GM19328 (cell line): ENCODE results near the gene FAM120AOS.

Source experiments
- ATAC-seq: cut with Tn5 transposase; IDR thresholded peaks from one replicate; pipeline ENCODE4 v1.9.1; 2021; ENCODE audit warnings: mild to moderate bottlenecking, moderate library complexity; ENCODE audit not compliant: unreplicated experiment

Gene FAM120AOS

DNA sequence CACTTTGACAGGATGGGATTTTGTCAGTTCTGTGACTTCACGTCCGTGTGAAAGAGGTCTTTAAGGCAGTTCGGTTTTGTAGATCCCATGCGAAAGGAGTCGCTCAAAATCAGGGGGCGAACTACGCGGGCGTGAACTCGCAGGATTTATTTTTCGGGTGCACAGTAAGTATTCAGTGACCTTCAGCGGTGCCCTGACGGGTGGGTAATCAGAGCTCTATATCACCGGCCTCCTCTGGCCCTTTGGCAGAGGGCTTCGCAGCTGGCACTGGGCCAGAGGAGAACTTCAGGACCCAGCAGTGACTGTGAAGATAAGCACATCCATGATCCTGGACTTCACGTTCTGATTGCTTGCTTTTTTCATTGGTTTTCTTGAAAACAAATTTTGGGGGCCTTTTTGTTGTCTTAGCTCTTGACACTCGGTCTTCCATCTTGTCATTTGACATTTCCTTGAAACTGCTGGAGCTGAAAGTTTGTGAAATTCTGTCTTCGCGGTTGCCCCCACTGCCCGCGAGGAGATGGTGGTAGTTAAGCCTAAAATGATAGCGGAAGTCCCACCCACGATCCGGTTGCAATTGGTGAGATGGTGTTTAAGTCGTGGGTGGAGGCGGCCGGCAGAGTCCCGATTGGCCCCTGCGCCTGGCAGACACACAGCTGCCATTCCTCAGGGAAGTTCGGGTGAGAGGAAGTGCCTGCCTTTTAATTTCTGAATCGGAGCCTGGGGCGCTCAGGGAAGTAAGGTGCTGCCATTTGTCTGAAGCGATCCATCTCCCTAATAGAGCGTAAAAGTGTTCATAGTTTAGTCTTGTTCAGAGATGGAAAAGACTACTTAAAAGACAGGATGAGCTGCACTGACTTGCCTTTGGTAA, at the start of gene FAM120AOS:
FAM120AOS (minus strand) TSS at position 535 of the 868 bp plus-strand sequence. CDS start 872 bp downstream, outside the sequence.
- peak; percentile 44 for ATAC-seq

DNA sequence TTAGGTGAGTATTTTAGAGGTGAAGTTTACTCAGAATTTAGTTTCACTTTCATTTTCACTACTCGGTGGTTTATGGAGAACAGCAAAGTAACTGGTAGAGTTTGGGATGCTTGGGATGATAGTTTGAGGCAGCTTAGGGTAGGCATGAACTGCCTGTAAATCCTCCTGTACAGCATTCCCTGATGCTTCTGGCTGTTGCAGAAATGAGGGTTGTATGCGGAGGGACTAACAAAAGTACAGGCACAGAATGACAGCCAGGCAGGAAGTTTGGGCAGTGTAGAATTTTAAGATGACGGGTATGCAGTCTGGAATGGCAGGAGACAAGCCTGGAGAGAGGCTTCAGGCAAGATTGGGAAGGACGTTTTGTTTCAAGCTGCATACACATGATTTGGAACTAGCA, 48.0 kb upstream of the FAM120AOS start:
- no peak for ATAC-seq

GRCh38 chr9:93500571-93501298, 47.4 kb upstream of the FAM120AOS start:
- ATAC-seq, result no peak

DNA sequence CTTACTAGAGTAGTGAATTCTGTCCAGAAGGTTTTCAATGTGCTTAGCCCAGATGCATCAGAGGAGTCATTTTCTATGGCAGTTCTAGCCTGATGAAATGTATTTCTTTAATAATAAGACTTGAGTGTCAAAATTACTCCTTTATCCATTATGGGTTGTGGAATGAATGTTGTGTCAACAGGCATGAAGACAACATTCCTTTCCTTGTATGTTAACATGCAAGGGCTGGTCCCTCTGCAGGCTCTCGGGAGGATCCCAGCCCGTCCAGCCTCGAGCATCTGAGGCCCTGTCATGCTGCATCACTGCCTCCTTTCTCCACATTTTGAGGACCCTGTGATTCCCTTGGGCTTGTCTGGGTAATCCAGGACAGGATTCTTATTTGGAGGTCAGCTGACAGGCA, 42.9 kb upstream of the FAM120AOS start:
- ATAC-seq, result no peak

GRCh38 chr9:93493949-93494348, 40.6 kb upstream of the FAM120AOS start:
- no peak for ATAC-seq

GRCh38 chr9:93492327-93492726, 38.9 kb upstream of the FAM120AOS start:
- ATAC-seq, result no peak

- no peak for ATAC-seq
Measured at GRCh38 chr9:93491593-93492232, 38.3 kb upstream of the FAM120AOS start.

DNA sequence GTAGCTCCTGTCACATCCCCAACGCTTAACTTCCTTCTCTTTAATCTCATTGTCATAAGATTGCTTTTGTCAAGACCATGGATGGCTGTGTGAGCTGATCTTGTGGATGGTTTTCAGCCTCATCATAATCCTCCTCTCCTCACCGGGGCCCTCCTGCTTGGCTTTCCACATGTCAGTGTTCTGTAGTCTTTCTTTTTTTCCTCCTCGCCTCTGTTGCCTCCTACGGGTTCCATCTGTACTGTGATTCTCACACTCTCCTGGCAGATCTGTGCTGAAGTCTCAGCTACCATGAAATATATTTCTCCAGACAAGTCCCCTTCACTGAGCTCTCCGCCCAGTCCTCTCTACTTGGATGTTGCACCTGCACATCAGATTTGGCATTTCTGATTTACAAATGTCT, 34.9 kb upstream of the FAM120AOS start:
- ATAC-seq, result no peak

GRCh38 chr9:93486268-93486667, 32.9 kb upstream of the FAM120AOS start:
- no peak for ATAC-seq

DNA sequence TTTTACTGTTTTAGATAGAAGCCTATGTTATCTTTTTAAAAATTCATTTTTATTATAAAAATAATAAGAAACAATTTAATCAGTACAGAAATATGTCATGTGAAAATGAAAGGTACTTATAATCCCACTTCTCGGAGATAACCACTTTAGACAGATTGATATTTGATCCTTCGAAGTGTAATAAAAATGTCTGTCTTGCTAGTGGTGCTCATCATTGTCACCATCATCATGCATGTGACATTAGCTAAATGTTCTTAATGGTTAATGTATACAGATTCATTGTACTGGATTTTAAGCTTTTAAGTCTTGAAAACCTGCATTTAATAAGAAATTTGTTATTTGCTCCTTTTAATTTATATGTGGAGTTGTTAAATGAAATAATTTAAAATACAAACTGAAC, 30.1 kb upstream of the FAM120AOS start:
- ATAC-seq, result no peak

- no peak for ATAC-seq
Measured at GRCh38 chr9:93480728-93481324, 27.4 kb upstream of the FAM120AOS start.

DNA sequence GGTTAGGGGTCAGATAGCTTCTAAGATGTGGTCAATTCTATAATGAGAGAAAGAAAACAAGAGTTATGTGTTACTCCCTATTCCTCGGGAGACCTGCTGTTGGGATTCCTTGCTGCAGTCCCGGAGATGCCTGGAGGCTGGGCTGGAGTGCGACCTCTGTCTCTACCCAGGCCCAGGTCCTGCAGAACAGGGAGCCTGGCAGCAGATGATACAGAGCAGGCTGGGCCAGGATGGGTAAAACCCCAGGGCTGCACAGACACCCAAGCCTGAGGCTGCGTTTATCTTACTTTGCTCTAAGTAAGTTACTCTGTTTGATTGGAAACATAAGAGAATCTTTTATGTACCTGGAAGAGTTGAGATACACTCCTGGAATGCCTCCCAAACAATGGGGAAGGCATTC, 26.9 kb upstream of the FAM120AOS start:
- no peak for ATAC-seq

GRCh38 chr9:93479726-93480125, 26.3 kb upstream of the FAM120AOS start:
- ATAC-seq, result no peak

DNA sequence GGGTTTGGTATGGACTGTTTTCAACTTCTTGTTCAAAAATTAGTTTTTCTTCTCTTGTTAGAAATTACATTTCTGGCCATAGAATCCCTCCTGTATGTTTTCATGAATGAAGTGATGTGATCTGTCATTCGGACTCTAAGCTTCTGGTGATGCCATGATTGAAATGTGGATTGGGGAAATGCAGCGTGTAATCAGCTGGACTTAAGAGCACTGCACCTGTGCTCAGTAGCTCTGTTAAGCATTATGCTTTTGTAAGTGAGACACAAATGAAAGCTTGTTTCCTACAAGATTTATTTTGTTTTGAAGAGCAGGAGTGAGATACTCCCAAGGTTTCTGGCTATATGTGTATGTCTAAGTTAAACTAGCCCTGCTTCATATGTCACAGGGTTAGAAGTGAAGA, 24.0 kb upstream of the FAM120AOS start:
- ATAC-seq, result no peak

DNA sequence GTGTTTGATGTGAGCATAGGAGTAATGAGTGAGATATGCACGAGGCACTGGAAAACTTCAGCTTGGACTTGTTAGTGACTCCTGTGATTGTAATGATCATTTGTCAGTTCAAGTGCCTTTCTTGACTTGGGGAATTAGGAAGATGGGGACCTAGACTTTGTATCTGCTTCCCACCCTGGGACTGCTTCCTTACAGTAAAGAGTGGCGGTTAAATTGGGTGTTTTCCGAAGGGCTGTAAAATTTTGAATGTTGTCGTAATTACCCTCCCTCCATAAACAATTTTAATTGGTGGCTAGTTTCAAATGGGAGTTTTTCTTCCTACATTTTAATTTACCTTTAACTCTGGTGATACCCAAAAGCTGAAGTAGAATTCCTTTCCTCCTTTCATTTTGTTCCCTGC, 23.5 kb upstream of the FAM120AOS start:
- ATAC-seq, result no peak

DNA sequence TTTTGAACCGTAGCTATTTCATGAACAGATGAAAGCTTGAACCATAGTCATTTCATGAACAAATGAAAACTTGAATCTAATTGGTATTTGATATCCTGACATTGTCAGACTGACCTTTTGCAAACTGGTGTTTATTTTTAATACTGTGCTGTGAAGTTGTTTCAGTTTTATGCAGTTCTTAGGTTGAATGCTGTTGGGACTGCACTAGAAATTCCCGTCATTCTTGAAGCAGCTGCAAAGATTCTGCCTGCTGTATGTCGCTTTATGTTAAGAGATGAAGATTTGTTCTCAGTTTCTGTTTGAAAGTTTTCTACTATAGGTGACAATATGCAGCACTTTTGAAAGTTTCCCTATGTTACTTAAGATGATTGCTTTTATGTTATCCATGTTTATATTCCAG, 22.5 kb upstream of the FAM120AOS start:
- no peak for ATAC-seq

GRCh38 chr9:93475108-93475507, 21.7 kb upstream of the FAM120AOS start:
- ATAC-seq, result no peak

- no peak for ATAC-seq
Measured at GRCh38 chr9:93473411-93473810, 20.0 kb upstream of the FAM120AOS start.

- ATAC-seq, result no peak
Measured at GRCh38 chr9:93471124-93471523, 17.7 kb upstream of the FAM120AOS start.

GRCh38 chr9:93470391-93470790, 17.0 kb upstream of the FAM120AOS start:
- ATAC-seq, result no peak

- ATAC-seq, result no peak
Measured at GRCh38 chr9:93468763-93469456, 15.5 kb upstream of the FAM120AOS start.
